A673 (cell line): ENCODE measurements around the gene SRL.

Source experiments
- CTCF ChIP-seq: fragments of 300-800, 200-600 bp; sonication (generic); conservative IDR thresholded peaks from 2 replicates; pipeline ENCODE4 v1.5.1; 2017; ENCODE audit warnings: low read depth, mild to moderate bottlenecking, antibody characterized with exemption, low read length, moderate library complexity, mixed read lengths
- EZH2 ChIP-seq: fragments of 200-600 bp; sonication (generic); IDR thresholded peaks from 2 replicates; pipeline ENCODE4 v1.6.1; 2017; ENCODE audit warnings: borderline replicate concordance, low read depth, mild to moderate bottlenecking, mixed read lengths, antibody characterized with exemption, low read length; ENCODE audit not compliant: poor library complexity, severe bottlenecking

DNA sequence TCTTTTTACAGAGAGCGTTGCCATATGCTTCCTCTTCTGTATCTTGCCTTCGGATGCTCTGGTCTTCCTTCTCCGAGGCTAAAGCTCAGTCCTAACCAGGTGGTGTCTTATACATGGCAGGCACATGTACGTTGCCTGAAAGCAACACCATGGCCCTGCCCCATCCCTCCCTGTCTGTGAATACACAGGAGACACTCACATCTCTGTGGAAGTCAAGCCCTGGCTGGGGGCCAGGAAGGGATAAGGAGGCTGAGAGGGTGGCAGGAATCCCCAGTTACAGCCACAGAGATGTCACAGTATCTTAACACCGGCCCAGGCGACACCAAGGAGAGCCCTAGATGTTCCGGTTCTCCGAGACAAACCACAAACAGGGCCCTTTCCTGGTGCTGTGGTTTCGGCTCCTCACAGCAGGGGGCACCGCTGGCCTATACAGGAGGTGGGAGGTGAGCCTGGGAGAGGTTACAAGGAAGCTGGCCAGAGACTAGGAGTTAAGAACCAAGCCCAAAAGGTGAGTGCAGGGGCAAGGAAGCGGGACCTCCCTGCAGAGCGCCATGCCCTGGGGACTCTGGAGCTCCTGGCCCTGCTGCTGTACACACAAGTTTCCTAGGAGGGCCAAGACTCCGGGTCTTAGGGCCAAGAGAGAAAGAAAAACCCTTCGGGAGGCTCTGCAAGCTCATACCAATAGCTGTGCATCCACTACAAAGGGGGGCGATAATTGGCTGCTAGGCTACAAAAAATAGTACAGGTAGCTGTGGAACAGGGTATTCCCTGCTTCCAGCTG is 41.7 kb downstream of the SRL start:
- TF ChIP-seq CTCF, result peak; percentile 54
- no peak for TF ChIP-seq EZH2
